Astrocyte (in vitro differentiated cells and primary cell): Measurements from ENCODE around the gene TMEM256. TPM values are rescaled to one million over a fixed set of nuclear protein-coding genes. Genes with fewer than 3 reads are reported as not detected.

ENCODE experiments used
- DNase-seq: peaks from one replicate; pipeline ENCODE4 v3.0.0-alpha.2; 2010; ENCODE audit warnings: low read depth
- FAIRE-seq: peaks from 2 replicates; lab custom pipeline; 2011; peaks lifted over from hg19 to GRCh38; lab: Jason Lieb, UNC
- H2AFZ ChIP-seq: 2 replicates; pipeline ENCODE4 v1.6.0; 2012; ENCODE audit warnings: low read depth, low read length, inconsistent platforms
- H3K27ac ChIP-seq: 2 replicates; pipeline ENCODE4 v1.5.1; 2011; ENCODE audit warnings: low read depth, low read length, inconsistent platforms
- H3K27me3 ChIP-seq: 2 replicates; pipeline ENCODE4 v1.6.0; 2011; ENCODE audit warnings: low read length, inconsistent platforms; ENCODE audit not compliant: insufficient read depth
- H3K36me3 ChIP-seq: 2 replicates; pipeline ENCODE4 v1.5.1; 2011; ENCODE audit warnings: low read length, inconsistent platforms; ENCODE audit not compliant: insufficient read depth
- H3K4me1 ChIP-seq: 2 replicates; pipeline ENCODE4 v1.5.1; 2011; ENCODE audit warnings: low read length, inconsistent platforms; ENCODE audit not compliant: insufficient read depth
- H3K4me2 ChIP-seq: 2 replicates; pipeline ENCODE4 v1.6.0; 2012; ENCODE audit warnings: low read length, inconsistent platforms
- H3K4me3 ChIP-seq: 2 replicates; pipeline ENCODE4 v1.5.1; 2011; ENCODE audit warnings: low read depth, mild to moderate bottlenecking, low read length, inconsistent platforms; ENCODE audit not compliant: insufficient read depth
- H3K79me2 ChIP-seq: 2 replicates; pipeline ENCODE4 v1.6.0; 2012; ENCODE audit warnings: mild to moderate bottlenecking, low read length, inconsistent platforms; ENCODE audit not compliant: insufficient read depth
- H3K9ac ChIP-seq: 2 replicates; pipeline ENCODE4 v1.6.0; 2012; ENCODE audit warnings: mild to moderate bottlenecking, low read length, inconsistent platforms
- H3K9me3 ChIP-seq: 2 replicates; pipeline ENCODE4 v1.5.1; 2012; ENCODE audit warnings: low read depth, mild to moderate bottlenecking, low read length, inconsistent platforms; ENCODE audit not compliant: insufficient read depth
- H4K20me1 ChIP-seq: 2 replicates; pipeline ENCODE4 v1.6.0; 2012; ENCODE audit warnings: low read length, inconsistent platforms; ENCODE audit not compliant: insufficient read depth
- H3K27ac Mint-ChIP-seq: one replicate; pipeline ENCODE4 v1.8.0; 2021; ENCODE audit warnings: mild to moderate bottlenecking, mixed read lengths; ENCODE audit not compliant: unreplicated experiment
- H3K27me3 Mint-ChIP-seq: one replicate; pipeline ENCODE4 v1.8.0; 2021; ENCODE audit warnings: low read depth, mixed read lengths; ENCODE audit not compliant: unreplicated experiment
- H3K36me3 Mint-ChIP-seq: one replicate; pipeline ENCODE4 v1.8.0; 2021; ENCODE audit warnings: low read depth, mixed read lengths; ENCODE audit not compliant: unreplicated experiment
- H3K4me1 Mint-ChIP-seq: one replicate; pipeline ENCODE4 v1.8.0; 2021; ENCODE audit warnings: low read depth, mixed read lengths; ENCODE audit not compliant: unreplicated experiment
- H3K4me3 Mint-ChIP-seq: one replicate; pipeline ENCODE4 v1.8.0; 2021; ENCODE audit warnings: mild to moderate bottlenecking, moderate library complexity, mixed read lengths; ENCODE audit not compliant: unreplicated experiment
- H3K9me3 Mint-ChIP-seq: one replicate; pipeline ENCODE4 v1.8.0; 2021; ENCODE audit warnings: mild to moderate bottlenecking, mixed read lengths; ENCODE audit not compliant: unreplicated experiment
- EZH2 ChIP-seq: IDR thresholded peaks from 2 replicates; pipeline ENCODE4 v1.6.1; 2012; ENCODE audit warnings: mild to moderate bottlenecking, low read length, inconsistent platforms; ENCODE audit not compliant: insufficient read depth
- total RNA-seq: library from RNA; stranded (reverse); gene quantifications from 2 replicates; pipeline ENCODE4 v1.2.1, GENCODE V29; 2021
- TF ChIP-seq, protein P1 (sequence below): IDR thresholded peaks from 2 replicates; pipeline ENCODE4 v1.5.1; 2011; ENCODE audit warnings: low read depth, mild to moderate bottlenecking, inconsistent platforms, low read length, moderate library complexity; ENCODE audit not compliant: insufficient read depth

Gene TMEM256
- total RNA-seq, 1 donor from 2014 or later, result 45.7 TPM

DNA sequence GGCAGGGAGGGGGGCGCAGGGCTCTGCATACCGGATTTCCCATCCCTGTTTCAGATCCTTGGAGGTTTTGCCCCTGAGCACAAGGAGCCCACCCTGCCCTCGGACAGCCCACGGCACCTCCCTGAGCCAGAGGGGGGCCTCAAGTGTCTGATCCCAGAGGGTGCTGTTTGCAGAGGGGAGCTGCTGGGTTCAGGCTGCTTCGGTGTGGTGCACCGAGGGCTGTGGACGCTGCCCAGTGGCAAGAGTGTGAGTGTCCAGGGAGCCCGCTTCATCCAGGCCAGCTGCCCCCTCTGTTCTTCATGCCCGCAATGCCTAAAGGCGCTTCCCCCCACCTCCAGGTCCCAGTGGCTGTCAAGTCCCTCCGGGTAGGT is 20.5 kb downstream of the TMEM256 start:
- H3K9ac ChIP-seq, result no peak overlapping the region
- H3K27me3 Mint-ChIP-seq, result peaks cover 29% of the 10 kb centered on the region
- no peaks in the 10 kb centered on the region for H3K79me2 ChIP-seq
- peaks cover 13% of the 10 kb centered on the region for H3K9me3 Mint-ChIP-seq
- no peak overlapping the region for H3K4me3 Mint-ChIP-seq
- DNase-seq, result no peak
- H3K4me1 ChIP-seq, result peaks cover 19% of the 10 kb centered on the region
- FAIRE-seq, result no peak
- no peaks in the 10 kb centered on the region for H3K4me1 Mint-ChIP-seq
- H3K36me3 ChIP-seq, result peaks cover 2% of the 10 kb centered on the region
- H3K36me3 Mint-ChIP-seq, result peaks cover 9% of the 10 kb centered on the region
- H3K27me3 ChIP-seq, result peaks cover 40% of the 10 kb centered on the region
- no peak overlapping the region for H3K4me3 ChIP-seq
- H3K27ac ChIP-seq, result no peak overlapping the region
- peaks cover 6% of the 10 kb centered on the region for H3K9me3 ChIP-seq
- TF ChIP-seq EZH2, result no peak
- TF ChIP-seq, protein P1, sequence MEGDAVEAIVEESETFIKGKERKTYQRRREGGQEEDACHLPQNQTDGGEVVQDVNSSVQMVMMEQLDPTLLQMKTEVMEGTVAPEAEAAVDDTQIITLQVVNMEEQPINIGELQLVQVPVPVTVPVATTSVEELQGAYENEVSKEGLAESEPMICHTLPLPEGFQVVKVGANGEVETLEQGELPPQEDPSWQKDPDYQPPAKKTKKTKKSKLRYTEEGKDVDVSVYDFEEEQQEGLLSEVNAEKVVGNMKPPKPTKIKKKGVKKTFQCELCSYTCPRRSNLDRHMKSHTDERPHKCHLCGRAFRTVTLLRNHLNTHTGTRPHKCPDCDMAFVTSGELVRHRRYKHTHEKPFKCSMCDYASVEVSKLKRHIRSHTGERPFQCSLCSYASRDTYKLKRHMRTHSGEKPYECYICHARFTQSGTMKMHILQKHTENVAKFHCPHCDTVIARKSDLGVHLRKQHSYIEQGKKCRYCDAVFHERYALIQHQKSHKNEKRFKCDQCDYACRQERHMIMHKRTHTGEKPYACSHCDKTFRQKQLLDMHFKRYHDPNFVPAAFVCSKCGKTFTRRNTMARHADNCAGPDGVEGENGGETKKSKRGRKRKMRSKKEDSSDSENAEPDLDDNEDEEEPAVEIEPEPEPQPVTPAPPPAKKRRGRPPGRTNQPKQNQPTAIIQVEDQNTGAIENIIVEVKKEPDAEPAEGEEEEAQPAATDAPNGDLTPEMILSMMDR, result no peak
- H3K4me2 ChIP-seq, result peak overlapping the region; percentile 93
- H2AFZ ChIP-seq, result peak overlapping the region; percentile 69
- H3K27ac Mint-ChIP-seq, result no peak overlapping the region
- H4K20me1 ChIP-seq, result peaks cover 9% of the 10 kb centered on the region

DNA sequence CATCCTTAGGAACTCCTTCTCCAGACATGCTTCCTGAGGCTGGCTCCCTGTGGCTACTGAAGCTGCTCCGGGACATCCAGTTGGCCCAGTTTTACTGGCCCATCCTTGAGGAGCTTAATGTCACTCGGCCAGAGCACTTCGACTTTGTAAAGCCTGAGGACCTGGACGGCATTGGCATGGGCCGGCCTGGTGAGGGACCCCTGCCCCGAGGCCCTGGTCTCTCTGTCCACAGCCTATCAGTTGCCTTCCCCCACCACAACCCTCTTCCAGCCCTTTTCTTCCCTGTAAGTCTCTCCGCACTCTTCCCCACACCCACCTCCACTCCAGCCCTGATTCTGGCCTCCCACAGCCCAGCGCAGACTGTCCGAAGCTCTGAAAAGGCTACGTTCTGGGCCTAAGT is 21.0 kb downstream of the TMEM256 start:
- FAIRE-seq (no peak), DNase-seq (no peak)
- H3K36me3 ChIP-seq, result no peaks in the 10 kb centered on the region
- H3K36me3 Mint-ChIP-seq, result peaks cover 9% of the 10 kb centered on the region
- peaks cover 6% of the 10 kb centered on the region for H3K9me3 ChIP-seq
- H4K20me1 ChIP-seq, result peaks cover 4% of the 10 kb centered on the region
- TF ChIP-seq, protein P1, result no peak
- TF ChIP-seq EZH2, result no peak
- peaks cover 40% of the 10 kb centered on the region for H3K27me3 ChIP-seq
- no peak overlapping the region for H3K27ac ChIP-seq
- H3K79me2 ChIP-seq, result no peaks in the 10 kb centered on the region
- no peak overlapping the region for H3K27ac Mint-ChIP-seq
- peaks cover 19% of the 10 kb centered on the region for H3K4me1 ChIP-seq
- peaks cover 13% of the 10 kb centered on the region for H3K9me3 Mint-ChIP-seq
- H3K4me1 Mint-ChIP-seq, result no peaks in the 10 kb centered on the region
- no peak overlapping the region for H3K4me3 Mint-ChIP-seq
- H3K27me3 Mint-ChIP-seq, result peaks cover 29% of the 10 kb centered on the region
- H3K4me3 ChIP-seq, result no peak overlapping the region
- H3K4me2 ChIP-seq, result no peak overlapping the region
- no peak overlapping the region for H2AFZ ChIP-seq
- H3K9ac ChIP-seq, result no peak overlapping the region

DNA sequence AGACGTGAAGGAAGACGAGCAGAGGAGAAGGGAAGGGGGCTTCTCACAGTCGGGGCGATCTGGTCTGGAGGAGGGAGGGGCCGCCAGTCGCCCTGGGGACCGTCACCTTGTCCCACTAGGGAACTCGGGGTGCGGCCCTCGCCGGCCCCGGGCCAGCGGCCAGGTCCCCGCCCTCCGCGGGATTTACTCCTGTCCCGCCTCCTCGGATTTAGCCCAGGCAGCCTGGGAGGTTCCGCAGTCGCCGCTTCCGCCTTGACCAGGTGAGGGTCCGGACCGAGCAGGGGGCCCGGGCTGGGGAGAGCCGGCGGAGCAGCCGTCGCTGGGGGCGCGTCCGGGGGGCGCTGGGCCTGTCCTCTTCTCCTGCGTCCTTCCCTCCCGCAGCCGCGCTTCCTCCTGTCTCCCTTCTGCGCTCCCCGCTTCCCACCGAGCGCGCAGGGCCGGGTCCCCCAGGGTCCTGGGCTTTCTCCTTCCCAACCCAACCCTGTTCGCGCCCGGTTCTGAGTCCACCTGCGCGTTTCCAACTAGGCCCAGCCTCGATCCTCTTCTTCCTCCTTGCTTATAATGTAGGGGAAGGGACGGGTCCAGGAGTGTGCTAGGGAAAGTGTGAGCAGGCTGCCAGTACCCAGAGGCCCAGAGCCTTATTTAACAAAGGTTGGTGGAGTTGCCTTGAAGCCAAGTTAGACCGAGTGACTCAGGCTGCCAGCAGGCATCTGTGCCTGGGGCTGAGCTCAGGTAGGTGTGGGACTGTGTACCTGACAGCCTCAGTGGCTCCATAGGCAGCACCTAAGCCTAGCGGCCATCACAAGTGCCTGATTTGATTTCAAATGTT is 22.8 kb downstream of the TMEM256 start, which contains the start of gene TNK1:
TNK1 (plus strand) TSS at position 235 of the 829 bp plus-strand sequence. CDS start 1,838 bp downstream, outside the sequence.
- no peak for FAIRE-seq
- no peak within 1 kb of the TSS for H3K27ac Mint-ChIP-seq

More for the DNA sequence above, 22.8 kb downstream of the TMEM256 start, which contains the start of gene TNK1:
- peaks cover 40% of the 10 kb centered on the region for H3K27me3 ChIP-seq
- H3K79me2 ChIP-seq, result no peaks in the 10 kb centered on the region
- Mint-ChIP-seq H3K4me1 (no peaks in the 10 kb centered on the region), H3K36me3 (peaks cover 6% of the 10 kb centered on the region), H3K27me3 (peaks cover 29% of the 10 kb centered on the region), H3K9me3 (peaks cover 13% of the 10 kb centered on the region), H3K4me3 (peak within 1 kb of the TSS; percentile 79)
- H3K4me2 ChIP-seq, result peak within 1 kb of the TSS; percentile 66
- peak within 1 kb of the TSS; percentile 23 for H3K4me3 ChIP-seq
- peaks cover 3% of the 10 kb centered on the region for H4K20me1 ChIP-seq
- H3K36me3 ChIP-seq, result no peaks in the 10 kb centered on the region
- peaks cover 6% of the 10 kb centered on the region for H3K9me3 ChIP-seq
- peaks cover 19% of the 10 kb centered on the region for H3K4me1 ChIP-seq
- H3K27ac ChIP-seq, result no peak within 1 kb of the TSS
- no peak for DNase-seq
- no peak within 1 kb of the TSS for H3K9ac ChIP-seq
- no peak within 1 kb of the TSS for H2AFZ ChIP-seq
- TF ChIP-seq, protein P1, result no peak
- TF ChIP-seq EZH2, result peak; percentile 71
